B cell (primary cell): ENCODE results near the gene STX2.

Experiments
- CTCF ChIP-seq: fragments of 200-600 bp; IDR thresholded peaks from one replicate; pipeline ENCODE4 v1.8.0; 2022; ENCODE audit warnings: antibody characterized with exemption, mild to moderate bottlenecking
- EZH2 ChIP-seq: IDR thresholded peaks from 2 replicates; pipeline ENCODE4 v1.6.1; 2012; ENCODE audit warnings: borderline replicate concordance, low read depth, mild to moderate bottlenecking, moderate library complexity, low read length; ENCODE audit not compliant: insufficient read depth, poor library complexity, severe bottlenecking

GRCh38 chr12:130748786-130749185 lies 90.3 kb downstream of the STX2 start:
- no peak for TF ChIP-seq EZH2
- TF ChIP-seq CTCF = no peak
